ENCODE measurements around the gene IRS1.

Gene IRS1

GRCh38 chr2:226716126-226716525, 83.5 kb downstream of the IRS1 start:
- no peak for DNase-seq

DNA sequence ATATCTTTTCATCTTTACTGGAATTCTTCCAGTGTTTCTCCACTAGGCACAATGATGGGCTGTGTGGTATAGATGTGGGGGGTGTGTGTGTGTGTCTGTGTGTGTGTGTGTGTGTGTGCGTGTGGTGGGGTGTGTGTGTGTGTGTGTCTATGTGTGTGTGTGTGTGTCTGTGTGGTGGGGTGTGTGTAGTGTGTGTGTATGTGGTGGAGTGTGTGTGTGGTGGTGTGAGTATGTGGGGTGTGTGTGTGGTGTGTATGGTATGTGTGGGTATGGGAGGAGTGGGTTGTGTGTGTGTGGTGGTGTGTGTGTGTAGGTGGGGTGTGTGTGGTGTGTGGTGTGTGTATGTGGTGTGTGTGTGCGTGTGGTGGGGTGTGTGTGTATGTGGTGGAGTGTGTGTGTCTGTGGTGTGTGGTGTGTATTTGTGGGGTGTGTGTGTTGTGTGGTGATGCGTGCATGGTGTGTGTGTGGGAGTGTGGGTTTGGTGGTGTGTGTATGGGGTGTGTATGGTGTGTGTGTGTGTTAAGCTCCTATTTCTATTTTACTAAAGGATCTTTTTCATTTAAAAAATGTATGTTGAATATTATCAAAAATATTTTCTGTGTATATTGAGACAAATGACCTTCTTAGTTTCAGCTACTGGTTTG, 84.2 kb downstream of the IRS1 start:
- no peak for DNase-seq

GRCh38 chr2:226712941-226713340, 86.7 kb downstream of the IRS1 start:
- no peak for DNase-seq

- DNase-seq, result no peak
Observed at GRCh38 chr2:226711606-226712296, 87.9 kb downstream of the IRS1 start.

DNA sequence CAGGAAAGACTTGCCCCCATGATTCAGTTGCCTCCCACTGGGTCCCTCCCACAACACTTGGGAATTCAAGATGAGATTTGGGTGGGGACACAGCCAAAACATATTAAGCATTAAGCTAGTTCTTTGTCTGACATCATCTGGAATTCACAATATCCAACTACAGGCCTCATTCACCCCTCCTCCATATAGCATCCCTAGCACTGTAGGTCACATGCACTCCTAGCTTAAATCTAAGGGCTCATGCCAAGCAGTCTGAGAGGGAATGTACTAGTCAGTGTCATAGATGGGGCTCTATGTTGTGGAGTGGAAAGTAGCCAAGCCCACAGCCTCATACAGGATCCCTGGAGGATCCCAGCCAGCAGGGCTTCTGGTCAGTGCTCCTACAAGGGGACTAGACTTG, 92.1 kb downstream of the IRS1 start:
- DNase-seq, result no peak

DNA sequence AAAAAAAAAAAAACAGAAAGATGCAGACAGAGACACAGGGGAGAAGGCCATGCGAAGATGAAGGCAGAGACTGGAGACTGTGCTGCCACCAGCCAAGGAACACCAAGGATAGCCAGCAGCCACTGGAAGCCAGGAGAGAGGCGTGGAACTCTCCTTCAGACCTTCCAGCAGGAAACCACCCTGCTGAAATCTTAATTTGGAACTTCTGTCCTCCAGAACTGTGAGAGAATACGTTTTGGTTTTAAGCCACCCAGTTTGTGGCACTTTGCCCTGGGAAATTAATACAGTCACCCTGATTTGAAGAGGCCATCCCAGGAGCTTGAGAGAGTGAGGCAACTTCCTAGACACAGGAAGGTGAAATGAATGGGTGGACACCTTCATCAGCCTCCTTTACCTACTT, 93.7 kb downstream of the IRS1 start:
- no peak for DNase-seq

DNA sequence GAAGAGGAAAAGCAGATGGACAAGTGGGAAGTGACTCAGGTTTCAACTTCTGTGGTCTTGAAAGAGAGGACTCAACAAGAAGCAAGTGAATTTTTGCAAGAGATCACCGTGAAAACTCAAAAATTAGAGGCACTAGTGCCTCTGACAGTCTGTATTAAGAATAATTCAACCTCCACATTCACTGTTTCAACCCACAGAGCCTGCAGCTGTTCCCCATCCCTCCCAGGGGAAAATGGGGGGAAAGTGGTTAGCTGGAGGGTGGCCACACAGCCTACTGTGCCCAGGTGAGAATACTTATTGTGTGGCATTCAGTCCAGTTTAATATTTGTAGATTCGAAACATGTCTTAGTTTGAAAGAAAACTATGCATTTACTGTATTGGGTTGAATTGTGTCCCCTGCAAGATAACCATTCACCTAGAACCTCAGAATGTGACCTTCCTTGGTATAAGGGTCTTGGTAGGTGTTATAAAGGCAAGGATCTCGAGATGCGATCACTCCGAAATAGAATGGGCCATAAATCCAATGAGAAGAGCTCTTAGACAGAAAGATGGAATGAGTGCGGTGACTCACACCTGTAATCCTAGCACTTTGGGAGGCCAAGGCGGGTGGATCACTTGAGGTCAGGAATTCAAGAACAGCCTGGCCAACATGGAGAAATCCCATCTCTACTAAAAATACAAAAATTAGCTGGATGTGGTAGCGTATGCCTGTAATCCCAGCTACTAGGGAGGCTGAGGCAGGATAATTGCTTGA, 94.3 kb downstream of the IRS1 start:
- no peak for DNase-seq

DNA sequence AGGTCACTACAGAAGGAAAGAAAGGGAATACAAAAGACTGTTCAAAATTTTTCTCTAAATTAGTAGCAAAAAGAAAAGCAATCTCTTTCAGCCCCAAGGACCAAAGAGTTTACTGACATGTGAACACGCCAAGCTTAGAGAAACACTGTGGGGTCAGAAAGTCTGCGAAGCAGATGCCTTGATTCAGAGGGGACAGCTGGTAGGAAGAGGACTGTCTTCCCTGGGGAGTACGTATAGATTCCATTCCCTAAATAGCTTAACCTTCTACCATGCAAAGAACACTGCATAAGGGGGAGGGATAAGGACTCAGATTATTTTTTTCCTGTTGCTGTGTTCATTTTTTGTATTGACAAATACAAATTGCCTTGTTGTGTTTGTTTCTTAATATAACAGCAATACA, 96.1 kb downstream of the IRS1 start:
- DNase-seq, result no peak

GRCh38 chr2:226702376-226702775, 97.2 kb downstream of the IRS1 start:
- no peak for DNase-seq

DNA sequence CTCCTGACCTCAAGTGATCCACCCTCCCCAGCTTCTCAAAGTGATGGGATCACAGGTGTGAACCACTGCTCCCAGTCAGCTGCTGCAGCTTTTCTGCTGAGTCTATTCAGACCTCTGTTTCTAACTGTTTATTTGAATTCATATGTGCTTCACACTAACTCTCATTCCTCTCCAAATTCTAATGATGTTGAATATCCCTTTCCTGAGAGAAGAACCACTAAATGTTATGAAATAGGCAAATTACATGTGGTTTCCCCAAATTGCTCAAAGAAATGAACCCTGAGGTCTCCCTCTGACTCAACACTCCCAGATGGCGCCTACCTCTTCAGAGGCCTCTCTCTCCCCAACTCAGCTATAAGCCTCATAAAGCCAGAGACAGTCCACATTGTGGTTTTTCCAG, 98.6 kb downstream of the IRS1 start:
- no peak for DNase-seq

GRCh38 chr2:226699321-226699720, 100.3 kb downstream of the IRS1 start:
- no peak for DNase-seq

GRCh38 chr2:226698671-226699070, 100.9 kb downstream of the IRS1 start:
- DNase-seq, result no peak

DNA sequence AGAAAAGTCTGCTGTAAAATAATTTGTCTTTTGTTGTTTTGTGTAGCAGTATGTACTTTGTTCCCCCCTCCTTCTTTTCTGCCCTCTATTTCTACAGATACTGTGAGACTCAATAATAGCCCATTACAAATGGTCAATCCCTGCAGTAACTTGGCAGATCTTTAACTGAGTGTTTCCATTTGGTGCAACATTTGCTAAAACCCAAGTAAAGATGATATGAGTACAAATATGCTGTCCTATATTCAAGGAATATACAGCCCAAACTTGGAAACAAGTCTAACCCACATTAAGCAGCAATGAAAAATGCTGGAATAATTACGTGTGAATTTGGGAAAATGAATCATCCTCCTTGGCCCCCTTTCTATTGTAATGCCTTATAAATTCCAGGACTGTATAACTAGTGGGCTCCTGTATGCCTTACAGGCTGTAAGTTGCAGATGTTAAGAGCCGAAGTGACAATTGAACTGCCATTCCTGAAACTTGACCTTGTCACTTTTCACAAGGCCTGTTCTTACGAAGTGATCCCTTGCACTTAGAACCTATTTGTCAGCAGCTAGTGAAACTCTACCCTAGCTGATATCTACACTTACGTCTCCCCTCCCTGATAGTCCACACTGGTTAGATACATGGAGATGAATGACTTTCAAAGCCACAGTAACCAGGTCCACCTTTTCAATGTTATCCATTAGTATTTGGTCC, 104.9 kb downstream of the IRS1 start:
- DNase-seq, result no peak

- DNase-seq, result no peak
Observed at GRCh38 chr2:226694149-226694548, 105.5 kb downstream of the IRS1 start.

- no peak for DNase-seq
Observed at GRCh38 chr2:226693521-226693920, 106.1 kb downstream of the IRS1 start.

DNA sequence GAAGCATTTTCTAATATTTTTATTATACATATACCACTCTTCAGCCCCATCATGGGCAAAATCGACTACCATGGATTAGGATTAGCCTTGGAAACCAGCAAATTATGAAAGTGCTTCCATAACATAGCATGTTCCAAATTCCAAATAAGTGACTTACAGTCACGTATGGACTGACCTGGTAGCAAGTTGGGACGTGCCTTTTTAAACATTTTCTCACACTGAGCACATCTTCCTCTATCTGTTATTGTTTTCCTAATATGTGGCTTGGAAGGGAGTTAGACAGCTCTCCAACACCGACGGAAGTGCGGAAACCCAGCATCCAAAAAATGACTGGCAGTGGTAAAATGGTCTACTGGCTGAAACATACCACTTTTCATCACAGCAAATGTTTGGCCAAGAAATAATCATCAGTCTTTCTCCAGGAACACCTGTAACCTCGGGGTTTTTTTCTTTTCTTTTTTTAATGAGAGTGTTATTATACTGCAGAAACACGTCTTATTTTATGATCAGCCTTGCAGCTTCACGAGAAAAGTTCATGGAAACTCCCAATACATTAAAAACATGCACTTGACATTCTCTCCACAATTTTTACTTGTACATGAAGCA, 107.0 kb downstream of the IRS1 start:
- no peak for DNase-seq

DNA sequence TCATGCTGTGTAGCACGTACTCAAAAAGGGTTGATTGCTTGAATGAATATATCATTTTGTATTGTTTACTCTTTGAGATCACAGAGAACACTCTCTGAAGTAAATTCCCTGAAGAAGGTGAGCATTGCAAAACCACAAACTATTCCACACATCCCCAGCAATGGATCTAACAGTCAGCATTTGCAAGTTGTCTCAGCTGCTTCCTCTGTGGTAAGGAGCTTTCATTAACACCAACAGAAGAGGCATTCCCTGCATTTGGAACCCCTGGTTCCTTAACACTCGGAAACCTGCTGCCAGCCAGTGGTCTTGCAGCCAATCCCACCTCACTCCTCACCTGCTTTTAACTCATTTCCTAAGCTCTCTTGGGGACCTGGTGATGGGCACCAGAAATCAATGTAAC, 108.4 kb downstream of the IRS1 start:
- no peak for DNase-seq

DNA sequence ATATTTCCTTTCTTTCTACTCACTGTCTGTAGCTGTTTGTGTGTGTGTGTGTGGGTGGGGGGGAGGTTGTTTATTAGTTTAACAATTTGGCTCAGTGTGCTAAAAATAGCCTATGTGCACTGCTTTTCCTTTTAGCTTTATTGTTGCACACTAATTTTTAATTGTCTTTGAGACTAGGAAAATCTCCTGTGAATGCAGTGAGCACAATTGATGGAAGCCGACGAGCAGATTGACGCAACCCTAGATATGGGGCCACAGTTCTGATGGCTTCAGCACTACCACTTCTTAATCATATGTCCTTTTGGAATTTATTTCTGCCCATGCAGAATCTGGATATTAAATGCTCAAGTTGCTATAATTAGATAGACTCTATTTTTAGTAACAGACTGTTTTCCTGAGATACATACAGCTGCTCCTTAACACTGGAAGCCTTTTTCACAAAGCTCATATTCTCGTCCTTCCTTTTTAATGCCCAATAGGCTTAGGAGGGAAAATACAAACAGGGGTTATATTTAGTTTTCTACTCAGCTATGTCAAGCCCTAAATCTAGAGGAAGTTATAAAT, 109.1 kb downstream of the IRS1 start:
- no peak for DNase-seq

- no peak for DNase-seq
Observed at GRCh38 chr2:226687641-226688253, 111.9 kb downstream of the IRS1 start.

GRCh38 chr2:226684563-226684959, 115.1 kb downstream of the IRS1 start:
- no peak for DNase-seq

DNA sequence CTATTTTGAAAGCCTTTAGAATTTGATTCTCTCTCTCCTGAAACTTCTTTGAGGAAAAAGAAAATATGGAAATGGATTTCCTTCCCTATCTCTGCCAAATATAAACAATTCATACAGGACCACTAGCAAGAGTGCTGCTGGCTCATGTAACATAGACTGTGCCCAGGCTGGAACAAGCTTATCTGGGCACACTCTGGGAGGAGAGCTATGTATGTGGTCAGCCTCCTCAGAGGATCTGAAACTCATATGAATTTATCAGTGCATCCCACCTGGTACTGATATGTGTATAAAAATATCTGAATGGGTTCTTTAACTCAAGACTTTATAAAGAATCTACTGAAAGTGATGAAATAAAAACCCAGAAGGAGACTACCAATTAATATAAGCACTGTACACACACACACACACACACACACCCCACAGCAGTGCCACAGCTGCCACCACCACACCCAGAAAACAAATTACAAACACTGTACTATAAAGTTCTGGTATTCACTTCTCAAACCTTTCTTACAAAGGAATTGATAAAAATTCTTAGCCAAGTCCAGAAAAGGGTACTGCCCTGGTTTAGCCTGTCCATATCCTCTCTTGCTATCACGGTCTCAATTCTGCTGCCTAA, 115.6 kb downstream of the IRS1 start:
- DNase-seq, result no peak

GRCh38 chr2:226683196-226683595, 116.4 kb downstream of the IRS1 start:
- no peak for DNase-seq

Measured in stimulated activated CD4-positive, alpha-beta T cell treated with anti-CD3 and anti-CD28 coated beads, Interleukin-4, amount 100 ng/mL, for 4 hours (primary cell).